Fibroblast of gingiva (primary cell): Measurements from ENCODE around the gene APBB2.
A peak's percentile ranks its signal among the peaks of the same experiment; 100 is the strongest.

Experiments used
- DNase-seq: peaks from one replicate; pipeline ENCODE4 v3.0.0-alpha.2; 2011; ENCODE audit warnings: low read depth

Gene APBB2

DNA sequence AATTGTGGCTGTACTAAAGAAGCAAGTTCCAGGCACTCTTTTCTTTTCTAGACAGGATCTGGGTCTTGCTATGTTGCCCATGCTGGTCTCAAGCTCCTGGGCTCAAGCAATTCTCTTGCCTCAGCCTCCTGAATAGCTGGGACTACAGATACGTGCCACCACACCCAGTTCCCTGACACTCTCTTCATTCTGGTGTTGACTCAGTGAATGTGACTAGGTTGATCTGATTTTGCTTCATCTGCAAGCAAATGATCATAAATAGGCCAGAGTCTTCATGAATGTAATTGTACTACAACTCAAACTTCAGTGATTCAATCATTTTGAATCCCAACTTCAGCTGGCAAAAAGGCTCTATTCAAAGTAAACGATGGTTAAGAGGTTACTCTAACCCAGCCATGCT, 78.5 kb downstream of the APBB2 start:
- DNase-seq = no peak

DNA sequence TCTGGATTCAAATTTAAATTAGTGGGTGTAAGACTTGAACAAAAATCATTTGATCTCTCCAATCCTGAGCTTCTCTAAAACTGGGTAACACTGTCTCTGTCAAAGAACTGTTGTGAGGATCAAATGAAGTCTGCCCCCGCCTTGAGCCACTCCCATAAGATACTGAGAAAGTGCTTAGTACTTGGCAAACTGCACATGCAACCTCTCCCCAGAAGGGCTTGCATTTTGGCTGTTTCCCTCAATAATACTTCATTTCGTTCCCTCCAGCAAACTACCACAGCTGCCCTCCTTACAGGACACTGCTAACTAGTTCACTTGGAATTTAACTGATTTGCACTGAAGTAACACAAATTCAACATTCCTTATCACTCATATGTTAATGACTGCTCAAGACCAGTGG, 79.8 kb downstream of the APBB2 start:
- DNase-seq = no peak

DNA sequence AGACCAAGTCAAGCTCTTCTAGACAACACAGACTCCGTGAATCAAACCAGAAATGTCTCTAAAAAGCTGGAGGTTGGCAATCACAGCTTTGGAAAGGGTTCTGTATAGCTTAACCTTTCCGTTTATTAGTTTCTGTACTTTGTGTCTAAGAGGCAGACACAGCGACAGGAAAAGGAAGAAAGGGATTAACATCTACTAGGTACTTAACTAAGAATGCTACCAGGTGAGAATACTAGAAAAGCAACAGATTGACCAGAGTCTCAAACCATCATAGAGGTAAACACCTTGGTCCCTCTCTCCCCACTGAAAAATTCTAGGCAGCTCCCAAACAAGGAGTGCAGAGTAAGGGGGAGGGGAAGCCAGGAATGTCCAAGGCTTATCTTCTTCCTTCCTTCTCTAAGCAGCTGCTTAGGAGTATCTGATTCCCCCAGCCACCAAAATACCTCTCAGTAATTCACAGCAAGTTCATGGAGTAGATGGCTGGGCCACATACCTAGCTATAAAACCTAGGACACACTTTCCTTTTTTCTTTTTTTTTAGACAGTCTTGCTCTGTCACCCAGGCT, 80.8 kb downstream of the APBB2 start:
- no peak for DNase-seq

DNA sequence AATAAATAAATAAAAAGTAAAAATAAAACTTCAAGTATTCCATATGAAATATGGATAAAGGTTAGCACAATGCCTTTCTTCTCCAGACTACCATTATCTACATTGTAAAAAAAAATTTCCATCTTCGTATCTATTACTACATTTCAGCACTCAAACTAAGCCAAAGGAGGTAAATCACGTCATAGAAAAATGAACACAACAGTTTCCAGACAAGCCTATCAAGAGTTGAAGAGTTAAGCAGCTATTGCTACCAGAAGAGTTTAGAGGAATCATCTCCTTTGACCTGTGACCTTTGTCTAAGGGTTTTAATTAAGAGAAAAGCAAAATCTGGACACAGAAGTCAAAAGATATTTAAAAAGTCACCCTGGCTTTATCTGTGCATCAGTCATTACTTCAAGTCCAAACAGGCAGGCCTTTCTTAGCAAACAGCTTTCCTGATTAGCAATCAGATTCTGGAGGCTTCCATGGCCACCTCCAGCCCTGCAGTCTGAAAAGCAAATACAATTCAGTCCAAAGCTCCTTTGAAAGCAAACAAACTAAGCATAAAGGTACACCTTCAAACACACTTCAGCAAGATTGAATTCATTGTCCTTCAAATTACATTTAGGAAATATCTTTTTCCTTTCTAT, 82.2 kb downstream of the APBB2 start:
- DNase-seq = no peak

DNA sequence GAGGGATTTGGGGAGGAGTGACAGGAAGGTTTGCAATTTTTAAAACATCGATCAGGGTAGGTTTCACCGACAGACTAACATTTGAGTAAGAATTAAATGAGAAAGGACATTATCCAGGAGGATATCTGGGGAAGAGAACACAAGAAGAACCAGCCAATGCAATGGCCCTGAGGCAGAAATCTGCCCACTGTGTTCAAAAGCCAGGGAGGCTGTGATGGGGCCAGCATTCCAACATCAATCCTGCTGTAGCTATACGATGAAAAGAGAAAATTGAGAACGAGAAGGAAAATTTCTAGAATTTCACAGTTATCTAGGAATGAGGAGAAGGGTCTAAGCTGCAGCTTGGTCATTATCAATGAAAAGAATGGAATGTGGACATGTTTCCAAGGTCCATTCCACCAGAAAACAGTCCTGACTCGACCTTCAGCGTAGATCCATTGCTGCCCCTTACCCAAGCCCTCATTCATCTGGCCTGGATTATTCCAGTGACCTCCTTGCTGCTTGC, 84.4 kb downstream of the APBB2 start:
- DNase-seq = no peak

DNA sequence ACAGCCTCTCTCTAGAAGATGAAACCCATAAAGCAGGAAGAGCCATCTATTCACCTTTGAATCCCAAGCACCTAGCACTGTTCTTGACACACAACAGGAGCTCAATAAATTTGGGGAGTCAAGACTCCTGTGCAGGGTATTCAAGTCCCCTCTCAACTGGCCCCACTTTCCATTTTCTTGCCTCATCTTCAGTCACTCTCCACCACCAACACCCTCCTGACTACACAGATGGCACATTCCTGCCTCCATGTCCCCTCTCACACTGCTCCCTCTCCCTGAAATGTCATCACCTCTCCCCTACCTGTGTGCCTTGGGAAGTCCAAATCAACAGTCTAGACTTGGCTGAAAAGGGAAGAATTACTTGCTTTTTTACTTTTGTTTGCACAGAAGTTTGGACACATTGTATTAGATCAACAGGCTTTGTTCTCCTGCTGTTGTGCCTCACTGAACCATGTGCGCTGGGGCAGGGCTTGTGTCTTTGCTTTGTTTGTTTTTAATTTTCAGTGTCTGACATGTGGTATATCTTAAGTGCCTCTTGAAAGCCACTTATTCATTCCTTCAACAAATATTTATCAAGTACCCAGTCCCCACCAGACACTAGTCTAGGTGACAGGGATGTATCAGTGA, 85.1 kb downstream of the APBB2 start:
- DNase-seq = no peak

DNA sequence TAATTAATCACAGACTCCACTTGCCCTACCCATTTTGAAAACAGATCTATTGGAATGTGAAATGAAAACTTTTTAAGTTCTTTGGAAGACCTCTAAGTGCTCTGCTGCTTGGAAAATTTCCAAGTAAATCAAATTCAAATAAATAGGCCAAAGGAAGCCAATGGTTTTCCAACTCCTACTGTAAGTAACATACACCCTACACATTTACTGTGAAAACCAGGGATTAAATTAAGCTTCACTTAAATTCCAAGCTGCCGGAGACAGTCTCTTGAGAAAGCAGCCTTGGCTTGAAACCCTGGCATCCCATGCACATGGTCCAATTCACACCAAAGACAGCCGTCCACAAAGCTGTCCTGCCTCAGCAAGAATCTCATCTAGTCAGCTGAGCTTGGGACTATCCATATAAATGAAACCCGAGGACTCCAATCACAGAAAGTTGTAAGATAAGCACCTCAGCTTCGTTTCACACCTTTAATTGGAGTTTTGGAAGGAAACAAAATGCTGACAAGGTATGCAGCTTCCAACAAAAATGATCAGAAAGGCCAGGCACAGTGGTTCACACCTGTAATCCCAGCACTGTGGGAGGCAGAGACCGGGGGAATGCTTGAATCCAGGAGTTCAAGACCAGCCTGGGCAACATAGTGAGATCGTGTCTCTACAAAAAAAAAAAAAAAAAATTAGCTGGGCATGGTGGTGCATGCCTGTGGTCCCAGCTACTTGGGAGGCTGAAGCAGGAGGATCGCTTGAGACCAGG, 88.6 kb downstream of the APBB2 start:
- peak; percentile 91 for DNase-seq

DNA sequence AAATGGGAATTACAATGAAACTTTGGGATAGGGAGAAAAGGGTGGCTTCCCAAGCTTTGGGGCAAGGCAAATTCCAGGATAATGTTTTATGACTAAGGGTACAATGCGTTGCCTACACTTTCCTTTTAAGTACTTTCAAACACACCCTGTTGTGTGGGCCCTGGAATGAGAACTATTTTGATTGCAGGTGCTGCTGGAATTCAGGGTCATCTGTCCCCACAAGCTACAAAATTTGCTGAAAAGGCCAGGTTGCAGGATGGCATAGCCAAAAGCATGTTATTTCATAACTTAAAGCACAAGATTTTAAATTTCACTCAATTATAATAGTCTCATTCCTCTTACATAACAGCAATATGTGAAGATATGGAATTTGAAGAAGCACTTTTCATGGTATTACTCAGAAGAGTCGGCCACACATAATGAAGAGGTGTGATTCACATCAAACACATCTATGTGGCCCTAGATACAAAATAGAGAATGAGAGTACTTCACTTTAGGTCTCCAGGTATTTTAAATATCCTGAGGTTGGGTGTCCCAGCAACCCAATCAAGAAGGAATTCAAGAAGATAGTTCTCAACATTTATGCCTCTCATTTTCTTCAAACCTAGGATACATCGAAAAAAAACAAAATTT, 89.3 kb downstream of the APBB2 start:
- no peak for DNase-seq

DNA sequence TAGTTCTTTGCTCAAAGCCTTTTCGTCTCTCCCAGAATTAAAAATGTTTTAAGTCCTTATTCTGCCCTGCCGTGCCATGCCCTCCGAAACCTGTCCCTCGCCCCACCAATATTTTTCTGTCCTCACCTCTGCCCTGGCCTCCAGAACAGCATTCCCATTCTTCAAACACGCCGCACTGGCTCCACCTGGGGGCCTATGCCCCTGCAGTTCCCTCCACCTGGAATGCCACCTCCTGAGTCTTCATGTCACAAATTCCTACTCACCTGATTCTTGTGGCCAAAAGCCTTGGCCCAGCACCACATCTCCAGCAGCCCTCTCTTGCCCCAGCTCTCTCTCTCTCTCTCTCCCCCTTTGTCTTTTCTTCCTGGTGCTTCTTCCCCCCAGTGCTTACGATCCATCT, 91.6 kb downstream of the APBB2 start:
- no peak for DNase-seq

DNA sequence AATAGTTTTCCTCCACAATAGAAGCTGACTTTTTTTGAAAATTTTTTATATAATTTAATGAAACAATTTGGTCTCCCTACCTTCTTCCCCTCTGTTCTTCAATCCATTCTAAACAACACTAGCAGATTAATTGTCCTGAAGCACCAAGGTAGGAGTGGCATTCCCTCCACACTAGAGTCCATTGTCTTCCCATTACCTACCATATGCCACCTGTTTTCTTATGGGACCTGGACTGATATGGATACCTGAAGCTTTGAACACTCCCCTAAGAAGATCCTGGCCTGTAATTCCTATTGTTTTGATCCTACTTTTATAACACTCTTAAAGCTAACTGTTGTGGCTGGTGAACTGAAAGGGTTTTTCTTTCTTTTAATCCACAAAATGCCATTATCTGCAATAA, 92.0 kb downstream of the APBB2 start:
- no peak for DNase-seq

DNA sequence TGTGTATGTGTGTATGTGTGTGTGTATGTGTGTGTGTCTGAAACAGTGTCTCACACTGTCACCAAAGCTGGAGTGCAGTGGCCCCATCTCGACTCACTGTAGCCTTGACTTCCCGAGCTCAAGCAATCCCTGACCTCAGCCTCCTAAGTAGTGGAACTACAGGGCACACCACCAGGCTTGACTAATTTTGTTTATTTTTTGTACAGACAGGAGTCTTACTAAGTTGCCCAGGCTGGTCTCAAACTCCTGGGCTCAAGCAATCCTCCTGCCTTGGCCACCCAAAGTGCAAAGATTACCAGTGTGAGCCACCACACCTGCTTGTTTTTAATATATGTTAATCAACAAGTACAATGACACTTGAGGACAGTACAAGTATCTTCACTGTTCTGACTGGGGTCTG, 92.4 kb downstream of the APBB2 start:
- no peak for DNase-seq

DNA sequence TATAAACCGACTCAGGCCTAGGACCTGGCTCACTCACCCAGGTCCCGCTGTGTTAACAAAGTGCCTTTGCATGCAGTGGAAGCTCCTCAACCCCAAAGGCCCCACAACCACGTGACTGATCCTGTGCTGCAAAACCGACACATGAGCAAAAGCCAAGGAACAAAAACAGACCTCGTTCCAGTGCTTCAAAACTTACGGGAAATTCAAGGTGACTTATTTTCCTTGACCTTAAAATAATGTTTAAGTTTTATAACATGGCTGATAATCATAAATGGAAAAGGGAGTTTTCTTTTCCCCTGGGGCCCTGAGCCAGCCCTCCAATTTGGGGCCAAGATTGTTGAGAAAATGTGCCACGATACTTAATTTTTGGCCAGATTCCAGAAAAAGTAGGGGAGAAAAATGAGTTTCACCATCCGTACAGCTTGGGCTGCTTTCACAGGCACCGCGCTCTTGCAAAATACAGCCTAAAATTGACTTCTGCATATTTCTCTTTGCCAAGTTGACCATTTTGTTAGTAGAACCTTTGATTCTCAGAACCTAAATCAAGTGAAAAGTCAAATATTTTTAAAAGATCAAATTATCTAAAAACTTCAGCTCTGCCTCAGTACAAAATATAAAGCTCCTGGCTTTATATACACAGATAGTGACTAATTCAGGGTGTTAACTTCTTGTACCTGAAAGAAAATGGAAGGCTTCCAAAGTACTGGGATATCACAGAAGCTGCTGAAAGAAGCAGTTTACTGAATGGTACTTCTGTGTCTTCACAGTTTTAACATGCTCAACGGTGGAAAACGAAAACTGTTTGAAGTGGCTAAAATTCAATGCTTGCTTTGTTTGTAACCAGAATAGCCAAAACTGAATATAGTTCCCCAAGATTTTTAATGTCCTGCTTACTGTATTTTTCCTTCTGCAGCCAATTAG, 93.8 kb downstream of the APBB2 start:
- peak; percentile 89 for DNase-seq

DNA sequence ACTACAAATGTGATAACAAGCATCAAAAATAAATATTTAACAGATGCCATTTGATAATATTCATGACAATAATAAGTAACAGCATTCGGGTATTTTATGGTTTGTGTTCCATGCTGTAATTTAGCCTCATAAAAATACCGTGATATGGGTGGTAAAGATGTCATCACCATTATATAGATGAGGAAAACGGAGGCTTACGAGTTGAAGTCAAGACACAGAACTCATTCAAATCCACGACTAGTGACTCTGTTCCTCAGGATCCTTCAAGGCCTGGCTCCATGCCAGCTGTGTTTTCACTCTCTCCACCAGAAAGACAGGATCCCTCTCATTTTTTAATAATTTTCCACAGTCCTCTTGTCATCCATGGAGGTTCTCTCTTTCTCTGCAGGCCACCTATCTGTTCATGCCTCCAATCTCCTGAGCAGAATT, 94.5 kb downstream of the APBB2 start:
- no peak for DNase-seq

DNA sequence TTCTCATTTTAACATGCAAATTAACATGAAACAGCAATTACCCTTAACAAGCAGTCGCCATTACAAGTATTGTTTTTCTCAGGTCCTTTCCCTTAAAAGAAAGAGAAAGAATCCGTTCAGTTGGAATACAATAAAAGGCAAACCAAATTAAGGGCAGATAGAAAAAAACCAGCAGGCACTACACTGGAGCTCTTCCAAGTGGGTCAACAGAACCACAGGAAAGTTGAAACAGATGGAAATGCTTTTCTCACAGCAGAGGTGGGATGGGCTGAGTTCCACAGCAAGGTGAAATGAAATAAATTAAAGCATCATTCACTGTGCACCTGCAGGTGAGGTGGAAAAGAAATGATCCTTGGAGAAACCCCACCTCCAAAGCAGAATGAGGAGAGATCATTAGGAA, 102.6 kb downstream of the APBB2 start:
- DNase-seq = no peak

DNA sequence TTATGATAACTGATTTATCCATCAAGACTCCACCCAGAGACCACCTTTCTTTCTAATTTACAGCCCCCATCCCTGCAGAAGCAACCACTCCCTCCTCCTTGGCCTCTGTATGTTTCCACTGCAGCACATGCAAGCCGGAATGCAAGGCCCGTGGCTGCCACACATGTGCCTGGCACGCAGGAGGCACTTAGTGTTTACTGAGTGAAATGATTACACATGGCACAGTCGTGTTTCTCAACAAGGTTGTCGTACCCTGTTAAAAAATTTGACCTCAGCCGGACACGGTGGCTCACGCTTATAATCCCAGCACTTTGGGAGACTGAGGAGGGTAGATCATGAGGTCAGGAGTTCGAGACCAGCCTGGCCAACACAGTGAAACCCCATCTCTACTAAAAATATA, 104.3 kb downstream of the APBB2 start:
- DNase-seq = no peak

DNA sequence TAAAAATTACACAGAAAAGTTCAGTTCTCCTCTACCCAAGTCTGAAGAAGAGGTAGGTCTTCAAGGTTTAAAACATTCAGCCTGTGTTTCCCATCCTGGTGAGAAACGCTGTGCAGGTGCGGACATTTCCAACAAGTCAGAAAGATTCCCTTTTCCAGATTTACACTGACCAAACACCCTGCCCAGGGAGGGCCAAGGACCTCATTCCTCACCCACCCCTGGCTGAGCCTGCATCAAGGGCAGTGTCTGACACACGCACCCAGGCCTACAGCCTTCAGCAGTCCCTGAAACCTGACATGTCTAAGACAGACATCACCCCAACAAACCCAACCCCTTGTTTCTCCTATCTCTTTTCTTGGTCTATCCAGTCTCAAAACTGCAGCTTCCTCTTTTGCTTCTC, 105.9 kb downstream of the APBB2 start:
- DNase-seq = no peak

DNA sequence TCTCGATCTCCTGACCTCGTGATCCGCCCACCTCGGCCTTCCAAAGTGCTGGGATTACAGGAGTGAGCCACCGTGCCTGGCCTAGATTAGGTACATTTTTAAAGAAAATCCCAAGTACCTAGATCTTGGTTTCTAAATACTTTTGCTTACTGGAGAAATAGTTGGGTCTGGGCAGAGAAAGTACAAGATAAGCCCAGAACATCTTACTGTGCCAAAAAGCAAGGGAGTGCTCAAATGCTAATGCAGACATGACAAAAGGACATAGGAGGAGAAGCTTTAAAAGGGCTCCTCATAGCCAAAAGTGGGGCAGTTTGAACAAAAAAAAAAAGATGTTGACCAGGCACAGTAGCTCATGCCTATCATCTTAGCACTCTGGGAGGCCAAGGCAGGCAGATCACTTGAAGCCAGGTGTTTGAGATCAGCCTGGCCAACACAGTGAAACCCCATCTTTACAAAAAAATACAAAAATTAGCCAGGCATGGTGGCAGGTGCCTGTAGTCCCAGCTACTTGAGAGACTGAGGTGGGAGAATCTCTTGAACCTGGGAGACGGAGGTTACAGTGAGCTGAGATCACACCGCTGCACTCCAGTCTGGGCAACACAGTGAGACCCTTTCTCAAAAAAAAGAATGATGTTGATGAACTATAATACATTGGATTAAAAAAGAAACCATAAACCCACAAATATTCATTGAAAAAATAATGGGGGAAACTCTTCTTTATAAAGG, 107.5 kb downstream of the APBB2 start:
- no peak for DNase-seq

DNA sequence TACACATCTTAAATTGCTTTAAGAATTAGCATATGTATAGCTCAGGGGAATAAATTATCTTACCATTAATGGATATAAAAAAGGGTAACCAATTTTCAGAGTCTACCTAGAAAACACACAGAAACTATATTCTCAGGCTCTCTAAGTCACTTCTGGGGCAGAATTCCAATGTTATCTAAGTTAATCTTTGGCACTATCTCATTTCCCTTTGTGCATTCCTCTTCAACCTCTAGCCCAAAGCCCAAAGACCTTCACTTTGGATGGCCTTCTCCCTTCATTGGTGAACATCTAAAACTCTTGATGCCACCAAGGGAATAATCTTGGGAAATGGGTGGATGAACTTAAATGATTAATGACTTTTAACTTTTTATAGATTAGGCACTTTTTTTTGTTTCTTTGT, 108.3 kb downstream of the APBB2 start:
- DNase-seq = no peak

DNA sequence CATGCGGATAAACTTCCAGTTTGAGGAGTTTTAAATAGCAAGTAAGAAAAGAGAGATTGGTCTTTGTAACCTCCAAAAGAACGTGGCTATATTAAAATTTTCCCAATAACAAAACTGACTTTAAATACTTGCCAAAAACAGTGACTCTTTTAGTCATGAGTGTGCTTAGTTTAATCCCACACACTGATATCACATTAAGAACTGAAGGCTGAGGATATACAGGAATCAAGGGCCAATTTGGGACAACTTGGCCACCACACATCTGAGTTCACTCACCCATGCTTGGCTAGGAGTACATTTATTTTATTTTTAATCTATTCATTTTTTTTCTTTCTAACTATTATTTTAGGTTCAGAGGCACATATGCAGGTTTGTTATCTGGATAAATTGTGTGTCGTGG, 110.2 kb downstream of the APBB2 start:
- DNase-seq = no peak

DNA sequence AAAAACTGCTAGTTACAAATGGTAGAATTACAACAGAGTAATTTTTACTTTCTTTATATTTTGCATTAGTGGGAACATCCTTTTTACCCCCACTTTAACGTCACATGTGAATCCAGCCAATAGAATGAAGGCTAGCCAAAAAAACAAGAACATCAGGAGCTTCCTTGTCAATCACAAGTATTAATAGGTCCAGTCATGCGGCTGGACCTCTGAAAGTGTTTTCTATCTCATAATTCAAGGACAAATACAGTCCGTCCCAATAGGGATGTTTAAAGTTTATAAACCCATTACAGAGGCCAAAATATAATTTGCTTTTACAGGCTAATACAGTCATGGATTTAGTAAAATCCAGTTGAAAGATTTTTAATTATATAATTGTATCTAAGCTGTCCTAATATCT, 110.7 kb downstream of the APBB2 start:
- DNase-seq = no peak
